A549 treated with RU486 at 1 μM for 4 hours (cell line): ENCODE results near the gene LCK. TPM values are rescaled to one million over a fixed set of nuclear protein-coding genes. Genes with fewer than 3 reads are reported as not detected.

Experiments
- total RNA-seq: library from RNA; stranded (reverse); fragments of 200-300 nt; extraction: Qiagen RNA extraction; gene quantifications from 5 replicates; pipeline ENCODE4 v1.2.3, GENCODE V29; 2022; ENCODE audit warnings: low read depth

LCK gene
- total RNA-seq: 0.05 to 0.08 TPM in 2 of 5 replicates, not detected in the others

GRCh38 chr1:32250893-32251716 is at the start of gene LCK:
Gene LCK (plus strand): TSS chr1:32251265. CDS start chr1:32274330, 23,065 bp downstream.

GRCh38 chr1:32205401-32206370 is 45.4 kb upstream of the LCK start, which contains the start of gene IQCC:
Gene IQCC (plus strand): TSS chr1:32205671. CDS start chr1:32205682, 11 bp downstream.

GRCh38 chr1:32208891-32209328 is 42.2 kb upstream of the LCK start, which contains the start of gene DCDC2B:
Gene DCDC2B (plus strand): TSS chr1:32209089. CDS start chr1:32209094, 5 bp downstream.

GRCh38 chr1:32221980-32222755 is 28.9 kb upstream of the LCK start, which contains the start of the genes EIF3I and TMEM234:
Gene EIF3I (plus strand): TSS chr1:32222407. CDS start chr1:32222442, 35 bp downstream.
Gene TMEM234 (minus strand): TSS chr1:32222353. CDS start chr1:32222322, 31 bp downstream.

GRCh38 chr1:32246888-32247273 is 4.2 kb upstream of the LCK start, which contains the start of gene FAM167B:
Gene FAM167B (plus strand): TSS chr1:32247222. CDS start chr1:32247422, 200 bp downstream.

GRCh38 chr1:32291708-32292538 is 40.9 kb downstream of the LCK start, which contains the start of gene HDAC1:
Gene HDAC1 (plus strand): TSS chr1:32292083. CDS start chr1:32292170, 87 bp downstream.

Other genes with a start within 250 kb of the LCK start
- 107 to 143 TPM (median 138 TPM) in 5 replicates for gene KHDRBS1, start 237.4 kb upstream of the LCK start, total RNA-seq
- 8.8 to 14.0 TPM (median 11.8 TPM) in 5 replicates for gene TMEM39B, start 178.3 kb upstream of the LCK start, total RNA-seq
- gene KPNA6, start 143.2 kb upstream of the LCK start, total RNA-seq: 15.2 to 18.1 TPM (median 15.7 TPM) in 5 replicates
- 27.5 to 31.0 TPM (median 28.7 TPM) in 5 replicates for gene TXLNA, start 71.6 kb upstream of the LCK start, total RNA-seq
- gene CCDC28B, start 50.7 kb upstream of the LCK start, total RNA-seq: 1.7 to 3.3 TPM (median 2.5 TPM) in 5 replicates
- gene IQCC, start 45.6 kb upstream of the LCK start, total RNA-seq: 1.8 to 2.7 TPM (median 2.1 TPM) in 5 replicates
- gene DCDC2B, start 42.2 kb upstream of the LCK start, total RNA-seq: not detected in 5 replicates
- gene TMEM234, start 28.9 kb upstream of the LCK start, total RNA-seq: 6.8 to 10.1 TPM (median 9.9 TPM) in 5 replicates
- 266 to 315 TPM (median 278 TPM) in 5 replicates for gene EIF3I, start 28.9 kb upstream of the LCK start, total RNA-seq
- 0.29 to 0.57 TPM (median 0.48 TPM) in 4 of 5 replicates, not detected in the other for gene FAM167B, start 4.0 kb upstream of the LCK start, total RNA-seq
- 53.1 to 62.9 TPM (median 57.7 TPM) in 5 replicates for gene HDAC1, start 40.8 kb downstream of the LCK start, total RNA-seq
- 63.0 to 80.9 TPM (median 71.6 TPM) in 5 replicates for gene MARCKSL1, start 85.0 kb downstream of the LCK start, total RNA-seq
- gene FAM229A, start 111.2 kb downstream of the LCK start, total RNA-seq: 2.8 to 3.9 TPM (median 3.4 TPM) in 5 replicates
- gene TSSK3, start 111.3 kb downstream of the LCK start, total RNA-seq: not detected in 5 replicates
- 18.3 to 22.3 TPM (median 20.2 TPM) in 5 replicates for gene BSDC1, start 143.2 kb downstream of the LCK start, total RNA-seq
- gene ZBTB8B, start 213.8 kb downstream of the LCK start, total RNA-seq: not detected in 5 replicates